ENCODE results near the gene PTGFR. TPM values are rescaled to one million over a fixed set of nuclear protein-coding genes. Genes with fewer than 3 reads are reported as not detected.
A peak's percentile ranks its signal among the peaks of the same experiment; 100 is the strongest.

The PTGFR gene
- total RNA-seq = 1 to 10 TPM in 2 of 4 donors, under 1 TPM in 2; 0.18 to 1.7 (median 1.0) TPM

GRCh38 chr1:78490861-78491450, at the start of gene PTGFR:
Gene PTGFR (plus strand): TSS chr1:78490974. CDS start chr1:78492744, 1,770 bp downstream.
- no peak for DNase-seq
- Histone ChIP-seq H3K27me3 (no peaks in the 10 kb centered on the region), H3K9me3 (no peaks in the 10 kb centered on the region), H3K4me1 (no peaks in the 10 kb centered on the region), H3K27ac (peak within 1 kb of the TSS; percentile 57 to 75 (median 62)), H3K36me3 (no peaks in the 10 kb centered on the region), H3K4me3 (peak within 1 kb of the TSS; percentile 24 to 50 (median 38))
- TF ChIP-seq POLR2A (IDR thresholded peaks at IDR 0.05) = no peak
- no peak for TF ChIP-seq CTCF (IDR thresholded peaks at IDR 0.05)

- Histone ChIP-seq H3K36me3 (no peaks in the 10 kb centered on the region), H3K4me3 (no peak overlapping the region), H3K9me3 (no peaks in the 10 kb centered on the region), H3K27me3 (no peaks in the 10 kb centered on the region), H3K4me1 (no peaks in the 10 kb centered on the region), H3K27ac (no peak overlapping the region)
- TF ChIP-seq CTCF (IDR thresholded peaks at IDR 0.05) (no peak), POLR2A (IDR thresholded peaks at IDR 0.05) (no peak)
- no peak for DNase-seq
These were observed 48.9 kb upstream of the PTGFR start for GRCh38 chr1:78441921-78442320.

GRCh38 chr1:78447086-78447485, 43.7 kb upstream of the PTGFR start:
- Histone ChIP-seq H3K4me3 (no peak overlapping the region), H3K27ac (no peak overlapping the region), H3K4me1 (no peaks in the 10 kb centered on the region), H3K27me3 (no peaks in the 10 kb centered on the region), H3K9me3 (no peaks in the 10 kb centered on the region), H3K36me3 (no peaks in the 10 kb centered on the region)
- no peak for DNase-seq
- TF ChIP-seq CTCF (IDR thresholded peaks at IDR 0.05) (no peak), POLR2A (IDR thresholded peaks at IDR 0.05) (no peak)

GRCh38 chr1:78464449-78464891, 26.3 kb upstream of the PTGFR start:
- Histone ChIP-seq H3K4me1 (no peaks in the 10 kb centered on the region), H3K4me3 (no peak overlapping the region), H3K9me3 (peaks cover 0 to 12% (median 1%) of the 10 kb centered on the region in 4 donors), H3K27ac (no peak overlapping the region), H3K27me3 (no peaks in the 10 kb centered on the region), H3K36me3 (no peaks in the 10 kb centered on the region)
- DNase-seq = no peak
- TF ChIP-seq CTCF (IDR thresholded peaks at IDR 0.05) = no peak
- no peak for TF ChIP-seq POLR2A (IDR thresholded peaks at IDR 0.05)

- H3K27ac ChIP-seq = no peak overlapping the region
- H3K9me3 ChIP-seq = peaks cover 0 to 12% (median 1%) of the 10 kb centered on the region in 4 donors
- H3K4me1 ChIP-seq = no peaks in the 10 kb centered on the region
- TF ChIP-seq POLR2A (IDR thresholded peaks at IDR 0.05) = no peak
- no peak for TF ChIP-seq CTCF (IDR thresholded peaks at IDR 0.05)
- H3K4me3 ChIP-seq = no peak overlapping the region
- no peaks in the 10 kb centered on the region for H3K36me3 ChIP-seq
- H3K27me3 ChIP-seq = no peaks in the 10 kb centered on the region
- DNase-seq = no peak
These were observed 25.6 kb upstream of the PTGFR start for GRCh38 chr1:78465143-78465542.
